ENCODE data around the gene TPRN.
A peak's percentile ranks its signal among the peaks of the same experiment; 100 is the strongest.

Gene TPRN

GRCh38 chr9:137163365-137163715, 37.2 kb downstream of the TPRN start:
- DNase-seq: no peak

- no peak for DNase-seq
Observed at GRCh38 chr9:137162505-137163364, 37.8 kb downstream of the TPRN start.

GRCh38 chr9:137161558-137162486, 38.7 kb downstream of the TPRN start:
- DNase-seq: no peak

GRCh38 chr9:137160716-137161557, 39.6 kb downstream of the TPRN start:
- DNase-seq: no peak

GRCh38 chr9:137160054-137160425, 40.5 kb downstream of the TPRN start:
- DNase-seq: no peak

GRCh38 chr9:137159105-137160053, 41.2 kb downstream of the TPRN start:
- DNase-seq: no peak

GRCh38 chr9:137158625-137159024, 41.9 kb downstream of the TPRN start:
- no peak for DNase-seq

GRCh38 chr9:137157618-137158415, 42.7 kb downstream of the TPRN start:
- no peak for DNase-seq

- DNase-seq: peak in 9 of 56 donors; percentile 21 to 64 (median 32)
Observed at GRCh38 chr9:137156567-137157375, 43.8 kb downstream of the TPRN start.

- no peak for DNase-seq
Observed at GRCh38 chr9:137152844-137153405, 47.6 kb downstream of the TPRN start.

GRCh38 chr9:137150617-137151457, 49.7 kb downstream of the TPRN start:
- DNase-seq: peak in 2 of 56 donors; percentile 19 to 54

GRCh38 chr9:137149942-137150616, 50.5 kb downstream of the TPRN start:
- DNase-seq: no peak

GRCh38 chr9:137149363-137149762, 51.2 kb downstream of the TPRN start:
- no peak for DNase-seq

GRCh38 chr9:137148661-137149060, 51.9 kb downstream of the TPRN start:
- DNase-seq: no peak

GRCh38 chr9:137148242-137148641, 52.3 kb downstream of the TPRN start:
- DNase-seq: no peak

- no peak for DNase-seq
Observed at GRCh38 chr9:137147793-137148160, 52.8 kb downstream of the TPRN start.

Data from amygdala (tissue), 56 donors.